Ishikawa (cell line): Measurements from ENCODE around the gene DNASE1L3.

ENCODE experiments used
- CEBPB ChIP-seq: IDR thresholded peaks from 2 replicates; pipeline ENCODE4 v1.6.1; 2012
- CREB1 ChIP-seq: IDR thresholded peaks from 2 replicates; pipeline ENCODE4 v1.6.1; 2012; ENCODE audit warnings: low read depth
- EGR1 ChIP-seq: IDR thresholded peaks from 2 replicates; pipeline ENCODE4 v1.6.1; 2012
- EP300 ChIP-seq: IDR thresholded peaks from 2 replicates; pipeline ENCODE4 v1.6.1; 2012; ENCODE audit warnings: borderline replicate concordance
- FOXM1 ChIP-seq: IDR thresholded peaks from 2 replicates; pipeline ENCODE4 v1.6.1; 2012; ENCODE audit warnings: low read depth, borderline replicate concordance
- MAX ChIP-seq: IDR thresholded peaks from 2 replicates; pipeline ENCODE4 v1.6.1; 2012
- NFIC ChIP-seq: IDR thresholded peaks from 2 replicates; pipeline ENCODE4 v1.6.1; 2012
- RAD21 ChIP-seq: IDR thresholded peaks from 2 replicates; pipeline ENCODE4 v1.6.1; 2012; ENCODE audit warnings: low read depth
- REST ChIP-seq: IDR thresholded peaks from 2 replicates; pipeline ENCODE4 v1.6.1; 2012; ENCODE audit warnings: low read depth, mild to moderate bottlenecking
- TAF1 ChIP-seq: IDR thresholded peaks from 2 replicates; pipeline ENCODE4 v1.6.1; 2012; ENCODE audit warnings: low read depth, mild to moderate bottlenecking
- TCF12 ChIP-seq: IDR thresholded peaks from 2 replicates; pipeline ENCODE4 v1.6.1; 2012; ENCODE audit warnings: low read depth
- TEAD4 ChIP-seq: IDR thresholded peaks from 2 replicates; pipeline ENCODE4 v1.6.1; 2012
- USF1 ChIP-seq: IDR thresholded peaks from 2 replicates; pipeline ENCODE4 v1.6.1; 2012
- YY1 ChIP-seq: IDR thresholded peaks from 2 replicates; pipeline ENCODE4 v1.6.1; 2012; ENCODE audit warnings: low read depth
- ZBTB7A ChIP-seq: IDR thresholded peaks from 2 replicates; pipeline ENCODE4 v1.6.1; 2012; ENCODE audit warnings: low read depth

DNASE1L3 gene

GRCh38 chr3:58163234-58163633 lies 47.5 kb downstream of the DNASE1L3 start:
- TF ChIP-seq NFIC (no peak), REST (no peak), TEAD4 (no peak), YY1 (no peak), EGR1 (no peak), CEBPB (no peak), FOXM1 (no peak), TCF12 (no peak), RAD21 (no peak), EP300 (no peak), MAX (no peak), ZBTB7A (no peak), USF1 (no peak), CREB1 (no peak), TAF1 (no peak)

- TF ChIP-seq FOXM1 (peak; percentile 30; the same call in 1 of the 2 replicates), ZBTB7A (no peak), EGR1 (no peak), USF1 (peak; percentile 38), EP300 (peak; percentile 84), NFIC (peak; percentile 97), TAF1 (no peak), YY1 (peak; percentile 65; the same call in 1 of the 2 replicates), MAX (peak; percentile 97), REST (no peak), TEAD4 (peak; percentile 79), CEBPB (0 out of 2 replicates have a peak, but pooled peaks have one; percentile 49), CREB1 (no peak), RAD21 (no peak), TCF12 (peak; percentile 91)
Measured at GRCh38 chr3:58161435-58162398, 49.1 kb downstream of the DNASE1L3 start.

GRCh38 chr3:58160399-58160798 lies 50.4 kb downstream of the DNASE1L3 start:
- TF ChIP-seq EGR1, result no peak
- no peak for TF ChIP-seq TCF12
- no peak for TF ChIP-seq CEBPB
- no peak for TF ChIP-seq NFIC
- no peak for TF ChIP-seq EP300
- TF ChIP-seq RAD21, result no peak
- TF ChIP-seq USF1, result no peak
- TF ChIP-seq MAX, result no peak
- no peak for TF ChIP-seq REST
- no peak for TF ChIP-seq CREB1
- TF ChIP-seq TEAD4, result no peak
- TF ChIP-seq YY1, result no peak
- no peak for TF ChIP-seq TAF1
- no peak for TF ChIP-seq ZBTB7A
- no peak for TF ChIP-seq FOXM1
